Measurements from ENCODE around the gene ARID1A.

DNA sequence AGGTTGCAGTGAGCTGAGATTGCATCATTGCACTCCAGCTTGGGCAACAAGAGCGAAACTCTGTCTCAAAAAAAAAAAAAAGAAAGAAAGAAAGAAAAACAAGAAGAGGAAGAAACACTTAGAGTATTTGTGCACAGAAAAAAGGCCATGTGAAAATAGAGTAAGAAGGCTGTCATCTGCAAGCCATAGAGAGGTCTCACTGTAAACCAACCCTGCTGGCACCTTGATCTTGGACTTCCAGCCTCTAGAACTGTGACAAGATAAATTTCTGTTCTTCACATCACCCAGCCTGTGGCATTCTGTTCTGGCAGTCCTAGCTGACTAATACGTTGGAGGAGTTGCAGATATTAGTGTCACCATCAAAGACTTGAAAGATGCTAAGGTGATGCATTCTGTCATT is 118.6 kb downstream of the ARID1A start:
- TF ChIP-seq POLR2A (IDR thresholded peaks at IDR 0.05): no peak
- TF ChIP-seq, protein P1, sequence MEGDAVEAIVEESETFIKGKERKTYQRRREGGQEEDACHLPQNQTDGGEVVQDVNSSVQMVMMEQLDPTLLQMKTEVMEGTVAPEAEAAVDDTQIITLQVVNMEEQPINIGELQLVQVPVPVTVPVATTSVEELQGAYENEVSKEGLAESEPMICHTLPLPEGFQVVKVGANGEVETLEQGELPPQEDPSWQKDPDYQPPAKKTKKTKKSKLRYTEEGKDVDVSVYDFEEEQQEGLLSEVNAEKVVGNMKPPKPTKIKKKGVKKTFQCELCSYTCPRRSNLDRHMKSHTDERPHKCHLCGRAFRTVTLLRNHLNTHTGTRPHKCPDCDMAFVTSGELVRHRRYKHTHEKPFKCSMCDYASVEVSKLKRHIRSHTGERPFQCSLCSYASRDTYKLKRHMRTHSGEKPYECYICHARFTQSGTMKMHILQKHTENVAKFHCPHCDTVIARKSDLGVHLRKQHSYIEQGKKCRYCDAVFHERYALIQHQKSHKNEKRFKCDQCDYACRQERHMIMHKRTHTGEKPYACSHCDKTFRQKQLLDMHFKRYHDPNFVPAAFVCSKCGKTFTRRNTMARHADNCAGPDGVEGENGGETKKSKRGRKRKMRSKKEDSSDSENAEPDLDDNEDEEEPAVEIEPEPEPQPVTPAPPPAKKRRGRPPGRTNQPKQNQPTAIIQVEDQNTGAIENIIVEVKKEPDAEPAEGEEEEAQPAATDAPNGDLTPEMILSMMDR (IDR thresholded peaks at IDR 0.05): no peak
